C4-2B (cell line): Measurements from ENCODE around the gene HPRT1.

Experiments
- H3K27ac ChIP-seq: fragments of 450-650 bp; 2 replicates; pipeline ENCODE4 v1.5.1; 2017
- ZFX ChIP-seq: fragments of 450-650 bp; IDR thresholded peaks from 2 replicates; pipeline ENCODE4 v1.6.1; 2017
- TF ChIP-seq, protein P1 (sequence below): fragments of 450-650 bp; conservative IDR thresholded peaks from 2 replicates; pipeline ENCODE4 v1.5.1; 2017; ENCODE audit warnings: mild to moderate bottlenecking

Gene HPRT1

DNA sequence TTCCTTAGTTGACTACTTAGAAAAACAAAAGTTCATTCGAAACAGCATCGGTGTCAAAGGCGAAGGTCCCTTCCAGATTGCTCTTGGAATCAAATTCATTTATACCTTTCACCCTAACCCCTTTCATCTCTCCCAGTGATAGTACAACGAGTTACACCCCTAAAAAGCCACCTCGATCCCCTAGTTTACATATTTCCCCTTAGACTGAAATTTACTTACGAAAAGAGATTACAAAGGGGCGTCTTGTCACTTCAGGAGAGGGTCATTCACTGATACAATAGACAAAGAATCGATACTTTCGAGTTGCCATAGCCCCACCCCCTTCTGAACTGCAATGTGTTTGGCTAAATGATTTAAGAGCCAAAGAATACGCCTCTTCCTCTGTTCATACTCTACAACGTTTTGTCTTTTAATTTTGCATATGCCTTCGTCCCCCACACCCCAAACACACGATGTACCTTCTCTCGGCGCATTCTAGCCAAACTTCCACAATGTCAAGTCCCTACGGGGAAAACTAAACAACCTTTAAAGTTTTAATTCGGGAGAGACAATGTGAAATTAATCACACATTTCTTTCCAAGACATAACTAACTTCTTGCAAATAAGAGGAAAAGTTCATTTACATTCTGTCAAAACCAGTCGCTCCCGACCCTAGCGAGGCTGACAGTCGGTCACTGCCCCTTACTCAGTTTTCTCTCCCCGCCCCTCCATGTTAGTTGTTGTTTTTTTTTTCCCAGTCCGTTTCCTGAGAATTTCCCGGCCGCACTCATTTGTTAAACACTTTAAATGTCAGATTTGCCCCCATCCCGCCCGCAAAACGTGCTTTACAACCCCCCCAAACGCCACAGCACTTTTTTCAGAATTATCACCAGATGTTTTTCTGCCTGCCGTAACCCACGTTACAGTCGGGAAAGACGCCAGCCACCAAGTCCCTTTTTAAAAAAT, 88.6 kb downstream of the HPRT1 start:
- H3K27ac ChIP-seq: peak overlapping the region; percentile 73
- TF ChIP-seq, protein P1, sequence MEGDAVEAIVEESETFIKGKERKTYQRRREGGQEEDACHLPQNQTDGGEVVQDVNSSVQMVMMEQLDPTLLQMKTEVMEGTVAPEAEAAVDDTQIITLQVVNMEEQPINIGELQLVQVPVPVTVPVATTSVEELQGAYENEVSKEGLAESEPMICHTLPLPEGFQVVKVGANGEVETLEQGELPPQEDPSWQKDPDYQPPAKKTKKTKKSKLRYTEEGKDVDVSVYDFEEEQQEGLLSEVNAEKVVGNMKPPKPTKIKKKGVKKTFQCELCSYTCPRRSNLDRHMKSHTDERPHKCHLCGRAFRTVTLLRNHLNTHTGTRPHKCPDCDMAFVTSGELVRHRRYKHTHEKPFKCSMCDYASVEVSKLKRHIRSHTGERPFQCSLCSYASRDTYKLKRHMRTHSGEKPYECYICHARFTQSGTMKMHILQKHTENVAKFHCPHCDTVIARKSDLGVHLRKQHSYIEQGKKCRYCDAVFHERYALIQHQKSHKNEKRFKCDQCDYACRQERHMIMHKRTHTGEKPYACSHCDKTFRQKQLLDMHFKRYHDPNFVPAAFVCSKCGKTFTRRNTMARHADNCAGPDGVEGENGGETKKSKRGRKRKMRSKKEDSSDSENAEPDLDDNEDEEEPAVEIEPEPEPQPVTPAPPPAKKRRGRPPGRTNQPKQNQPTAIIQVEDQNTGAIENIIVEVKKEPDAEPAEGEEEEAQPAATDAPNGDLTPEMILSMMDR: no peak
- TF ChIP-seq ZFX: no peak
